Measurements from ENCODE around the gene TBCD.
A peak's percentile ranks its signal among the peaks of the same experiment; 100 is the strongest.

TBCD gene

GRCh38 chr17:82751571-82752370 is at the start of gene TBCD:
Gene TBCD (plus strand): TSS chr17:82752065. CDS start chr17:82752194, 129 bp downstream.
- no peak for TF ChIP-seq CTCF (IDR thresholded peaks at IDR 0.05)
- DNase-seq (ENCODE audit: low spot score) = peak; percentile 92
- Histone ChIP-seq H3K27ac (peak within 1 kb of the TSS; percentile 80 to 96), H3K4me3 (peak within 1 kb of the TSS; percentile 99)

- Histone ChIP-seq H3K4me3 (no peak overlapping the region), H3K27ac (peak overlapping the region in 1 of 2 donors; percentile 32)
- DNase-seq (ENCODE audit: low spot score) = no peak
- TF ChIP-seq CTCF (IDR thresholded peaks at IDR 0.05) = no peak
Measured at GRCh38 chr17:82702231-82702927, 49.5 kb upstream of the TBCD start.

- H3K4me3 ChIP-seq = no peak overlapping the region
- no peak for DNase-seq (ENCODE audit: low spot score)
- TF ChIP-seq CTCF (IDR thresholded peaks at IDR 0.05) = no peak
- no peak overlapping the region for H3K27ac ChIP-seq
Measured at GRCh38 chr17:82703036-82703745, 48.7 kb upstream of the TBCD start.

- Histone ChIP-seq H3K27ac (no peak overlapping the region), H3K4me3 (no peak overlapping the region)
- DNase-seq (ENCODE audit: low spot score) = no peak
- no peak for TF ChIP-seq CTCF (IDR thresholded peaks at IDR 0.05)
Measured at GRCh38 chr17:82703935-82704865, 47.7 kb upstream of the TBCD start.

GRCh38 chr17:82704886-82705285 is 47.0 kb upstream of the TBCD start:
- no peak overlapping the region for H3K4me3 ChIP-seq
- TF ChIP-seq CTCF (IDR thresholded peaks at IDR 0.05) = no peak
- no peak overlapping the region for H3K27ac ChIP-seq
- DNase-seq (ENCODE audit: low spot score) = no peak

- TF ChIP-seq CTCF (IDR thresholded peaks at IDR 0.05) = no peak
- no peak for DNase-seq (ENCODE audit: low spot score)
Measured at GRCh38 chr17:82705756-82706155, 46.1 kb upstream of the TBCD start.

More at GRCh38 chr17:82705756-82706155, 46.1 kb upstream of the TBCD start:
- Histone ChIP-seq H3K4me3 (no peak overlapping the region), H3K27ac (no peak overlapping the region)
